ENCODE results near the gene ZHX3.

The ZHX3 gene

GRCh38 chr20:41214666-41215065, 102.9 kb downstream of the ZHX3 start:
- H2AK5ac ChIP-seq (ENCODE audit: low read depth, low read length), result no peak overlapping the region
- no peak overlapping the region for H3K9ac ChIP-seq (ENCODE audit: low read depth, low read length, poor library complexity)
- H3K27ac ChIP-seq (replicated peaks; ENCODE audit: low read length), result no peak overlapping the region
- H3K79me1 ChIP-seq (ENCODE audit: low read depth, low read length), result no peaks in the 10 kb centered on the region
- no peak overlapping the region for H3K4me2 ChIP-seq (ENCODE audit: insufficient read depth, low read length, poor library complexity, severe bottlenecking)
- H2BK120ac ChIP-seq (ENCODE audit: low read depth, low read length), result no peak overlapping the region
- H2BK5ac ChIP-seq (ENCODE audit: low read length), result no peak overlapping the region
- H2BK12ac ChIP-seq (ENCODE audit: low read length), result no peak overlapping the region
- H2AFZ ChIP-seq (ENCODE audit: low read length), result no peak overlapping the region
- H4K91ac ChIP-seq (ENCODE audit: low read depth, low read length, poor library complexity), result no peak overlapping the region
- H3K14ac ChIP-seq (ENCODE audit: low read length), result no peak overlapping the region
- no peak for DNase-seq (ENCODE audit: low spot score)
- no peak overlapping the region for H3K23ac ChIP-seq (ENCODE audit: low read depth, low read length, poor library complexity)
- no peaks in the 10 kb centered on the region for H3K36me3 ChIP-seq (replicated peaks in 1 of 2; ENCODE audit: control insufficient read depth in 2 of 2, insufficient read depth in 2 of 2, low read length in 2 of 2)
- no peaks in the 10 kb centered on the region for H3K9me3 ChIP-seq (replicated peaks in 1 of 2; ENCODE audit: control insufficient read depth in 2 of 2, insufficient read depth in 1 of 2, low read depth in 1 of 2, low read length in 2 of 2)
- no peak overlapping the region for H3K4me3 ChIP-seq (ENCODE audit: low read length in 2 of 2)
- no peak overlapping the region for H3K18ac ChIP-seq (ENCODE audit: low read length)
- H3K27me3 ChIP-seq (ENCODE audit: control insufficient read depth in 3 of 3, insufficient read depth in 3 of 3, low read depth in 1 of 3, low read length in 3 of 3), result no peaks in the 10 kb centered on the region
- WGBS, 2 donors (ENCODE audit: extremely low coverage in 2 of 2, insufficient read length in 2 of 2, insufficient replicate concordance in 1 of 2), result no CpG with 5 or more reads among the region's 3 CpGs
- no peak overlapping the region for H2BK15ac ChIP-seq (ENCODE audit: low read length)
- H3K4ac ChIP-seq (ENCODE audit: low read length), result no peak overlapping the region
- H3K4me1 ChIP-seq (ENCODE audit: control insufficient read depth in 2 of 2, insufficient read depth in 1 of 2, low read depth in 1 of 2, low read length in 2 of 2), result no peaks in the 10 kb centered on the region
- no peak overlapping the region for H4K8ac ChIP-seq (ENCODE audit: low read depth, low read length)

- Histone ChIP-seq H3K14ac (ENCODE audit: low read length) (no peak overlapping the region), H4K91ac (ENCODE audit: low read depth, low read length, poor library complexity) (no peak overlapping the region), H3K27ac (replicated peaks; ENCODE audit: low read length) (no peak overlapping the region), H3K4me3 (ENCODE audit: low read length in 2 of 2) (no peak overlapping the region), H2AFZ (ENCODE audit: low read length) (no peak overlapping the region), H2BK5ac (ENCODE audit: low read length) (no peak overlapping the region), H3K4me1 (ENCODE audit: control insufficient read depth in 2 of 2, insufficient read depth in 1 of 2, low read depth in 1 of 2, low read length in 2 of 2) (no peaks in the 10 kb centered on the region), H3K4ac (ENCODE audit: low read length) (no peak overlapping the region), H2BK15ac (ENCODE audit: low read length) (no peak overlapping the region), H2AK5ac (ENCODE audit: low read depth, low read length) (no peak overlapping the region), H3K4me2 (ENCODE audit: insufficient read depth, low read length, poor library complexity, severe bottlenecking) (no peak overlapping the region), H3K27me3 (ENCODE audit: control insufficient read depth in 3 of 3, insufficient read depth in 3 of 3, low read depth in 1 of 3, low read length in 3 of 3) (no peaks in the 10 kb centered on the region), H3K23ac (ENCODE audit: low read depth, low read length, poor library complexity) (no peak overlapping the region), H3K36me3 (replicated peaks in 1 of 2; ENCODE audit: control insufficient read depth in 2 of 2, insufficient read depth in 2 of 2, low read length in 2 of 2) (no peaks in the 10 kb centered on the region), H2BK120ac (ENCODE audit: low read depth, low read length) (no peak overlapping the region), H2BK12ac (ENCODE audit: low read length) (no peak overlapping the region), H4K8ac (ENCODE audit: low read depth, low read length) (no peak overlapping the region), H3K79me1 (ENCODE audit: low read depth, low read length) (no peaks in the 10 kb centered on the region), H3K18ac (ENCODE audit: low read length) (no peak overlapping the region), H3K9me3 (replicated peaks in 1 of 2; ENCODE audit: control insufficient read depth in 2 of 2, insufficient read depth in 1 of 2, low read depth in 1 of 2, low read length in 2 of 2) (no peaks in the 10 kb centered on the region), H3K9ac (ENCODE audit: low read depth, low read length, poor library complexity) (no peak overlapping the region)
- DNase-seq (ENCODE audit: low spot score), result no peak
- WGBS, 2 donors (ENCODE audit: extremely low coverage in 2 of 2, insufficient read length in 2 of 2, insufficient replicate concordance in 1 of 2), result no CpG with 5 or more reads among the region's 3 CpGs
These were observed 103.3 kb downstream of the ZHX3 start for GRCh38 chr20:41214202-41214601.

GRCh38 chr20:41213150-41213820, 104.2 kb downstream of the ZHX3 start:
- Histone ChIP-seq H2BK15ac (ENCODE audit: low read length) (no peak overlapping the region), H3K4me3 (ENCODE audit: low read length in 2 of 2) (no peak overlapping the region), H2BK120ac (ENCODE audit: low read depth, low read length) (no peak overlapping the region), H3K27me3 (ENCODE audit: control insufficient read depth in 3 of 3, insufficient read depth in 3 of 3, low read depth in 1 of 3, low read length in 3 of 3) (no peaks in the 10 kb centered on the region), H4K8ac (ENCODE audit: low read depth, low read length) (no peak overlapping the region), H3K18ac (ENCODE audit: low read length) (peak overlapping the region; percentile 13), H3K9ac (ENCODE audit: low read depth, low read length, poor library complexity) (no peak overlapping the region), H3K4ac (ENCODE audit: low read length) (no peak overlapping the region), H3K27ac (replicated peaks; ENCODE audit: low read length) (no peak overlapping the region), H2BK12ac (ENCODE audit: low read length) (no peak overlapping the region), H3K36me3 (replicated peaks in 1 of 2; ENCODE audit: control insufficient read depth in 2 of 2, insufficient read depth in 2 of 2, low read length in 2 of 2) (no peaks in the 10 kb centered on the region), H3K14ac (ENCODE audit: low read length) (no peak overlapping the region), H4K91ac (ENCODE audit: low read depth, low read length, poor library complexity) (no peak overlapping the region), H3K4me1 (ENCODE audit: control insufficient read depth in 2 of 2, insufficient read depth in 1 of 2, low read depth in 1 of 2, low read length in 2 of 2) (no peaks in the 10 kb centered on the region), H3K9me3 (replicated peaks in 1 of 2; ENCODE audit: control insufficient read depth in 2 of 2, insufficient read depth in 1 of 2, low read depth in 1 of 2, low read length in 2 of 2) (no peaks in the 10 kb centered on the region), H2BK5ac (ENCODE audit: low read length) (no peak overlapping the region), H3K4me2 (ENCODE audit: insufficient read depth, low read length, poor library complexity, severe bottlenecking) (no peak overlapping the region), H2AFZ (ENCODE audit: low read length) (no peak overlapping the region), H3K79me1 (ENCODE audit: low read depth, low read length) (no peaks in the 10 kb centered on the region), H3K23ac (ENCODE audit: low read depth, low read length, poor library complexity) (no peak overlapping the region), H2AK5ac (ENCODE audit: low read depth, low read length) (no peak overlapping the region)
- WGBS, 2 donors (ENCODE audit: extremely low coverage in 2 of 2, insufficient read length in 2 of 2, insufficient replicate concordance in 1 of 2), result no CpG with 5 or more reads among the region's 1 CpG
- DNase-seq (ENCODE audit: low spot score), result no peak

- Histone ChIP-seq H3K79me1 (ENCODE audit: low read depth, low read length) (no peaks in the 10 kb centered on the region), H2BK120ac (ENCODE audit: low read depth, low read length) (no peak overlapping the region), H4K91ac (ENCODE audit: low read depth, low read length, poor library complexity) (no peak overlapping the region), H3K27me3 (ENCODE audit: control insufficient read depth in 3 of 3, insufficient read depth in 3 of 3, low read depth in 1 of 3, low read length in 3 of 3) (no peaks in the 10 kb centered on the region), H2BK5ac (ENCODE audit: low read length) (no peak overlapping the region), H3K36me3 (replicated peaks in 1 of 2; ENCODE audit: control insufficient read depth in 2 of 2, insufficient read depth in 2 of 2, low read length in 2 of 2) (peaks cover 4% of the 10 kb centered on the region in 2 donors), H3K4me3 (ENCODE audit: low read length in 2 of 2) (no peak overlapping the region), H2BK12ac (ENCODE audit: low read length) (no peak overlapping the region), H3K4ac (ENCODE audit: low read length) (no peak overlapping the region), H2AFZ (ENCODE audit: low read length) (no peak overlapping the region), H3K14ac (ENCODE audit: low read length) (no peak overlapping the region), H2AK5ac (ENCODE audit: low read depth, low read length) (no peak overlapping the region), H4K8ac (ENCODE audit: low read depth, low read length) (no peak overlapping the region), H3K18ac (ENCODE audit: low read length) (no peak overlapping the region), H3K9me3 (replicated peaks in 1 of 2; ENCODE audit: control insufficient read depth in 2 of 2, insufficient read depth in 1 of 2, low read depth in 1 of 2, low read length in 2 of 2) (peaks cover 9% of the 10 kb centered on the region in 2 donors), H2BK15ac (ENCODE audit: low read length) (no peak overlapping the region), H3K4me2 (ENCODE audit: insufficient read depth, low read length, poor library complexity, severe bottlenecking) (no peak overlapping the region), H3K23ac (ENCODE audit: low read depth, low read length, poor library complexity) (no peak overlapping the region), H3K4me1 (ENCODE audit: control insufficient read depth in 2 of 2, insufficient read depth in 1 of 2, low read depth in 1 of 2, low read length in 2 of 2) (no peaks in the 10 kb centered on the region), H3K27ac (replicated peaks; ENCODE audit: low read length) (no peak overlapping the region), H3K9ac (ENCODE audit: low read depth, low read length, poor library complexity) (no peak overlapping the region)
- DNase-seq (ENCODE audit: low spot score), result no peak
- no CpG with 5 or more reads among the region's 11 CpGs for WGBS, 2 donors (ENCODE audit: extremely low coverage in 2 of 2, insufficient read length in 2 of 2, insufficient replicate concordance in 1 of 2)
These were observed 112.2 kb downstream of the ZHX3 start for GRCh38 chr20:41205313-41205712.
